Measurements from ENCODE around the gene SPRYD3.

SPRYD3 gene

GRCh38 chr12:53064613-53065436, 14.4 kb downstream of the SPRYD3 start:
- DNase-seq (ENCODE audit: low read depth): no peak
- no peak for TF ChIP-seq CTCF (IDR thresholded peaks at IDR 0.05; ENCODE audit: control insufficient read depth, extremely low read depth, insufficient read depth)
- no peak overlapping the region for H3K4me3 ChIP-seq (ENCODE audit: low read depth, low read length)

- DNase-seq (ENCODE audit: low read depth): no peak
- TF ChIP-seq CTCF (IDR thresholded peaks at IDR 0.05; ENCODE audit: control insufficient read depth, extremely low read depth, insufficient read depth): no peak
- no peak overlapping the region for H3K4me3 ChIP-seq (ENCODE audit: low read depth, low read length)
These were observed 15.2 kb downstream of the SPRYD3 start for GRCh38 chr12:53063708-53064612.

GRCh38 chr12:53062977-53063707, 16.0 kb downstream of the SPRYD3 start:
- no peak overlapping the region for H3K4me3 ChIP-seq (ENCODE audit: low read depth, low read length)
- no peak for DNase-seq (ENCODE audit: low read depth)
- no peak for TF ChIP-seq CTCF (IDR thresholded peaks at IDR 0.05; ENCODE audit: control insufficient read depth, extremely low read depth, insufficient read depth)

GRCh38 chr12:53062011-53062961, 16.9 kb downstream of the SPRYD3 start:
- no peak for DNase-seq (ENCODE audit: low read depth)
- no peak overlapping the region for H3K4me3 ChIP-seq (ENCODE audit: low read depth, low read length)
- no peak for TF ChIP-seq CTCF (IDR thresholded peaks at IDR 0.05; ENCODE audit: control insufficient read depth, extremely low read depth, insufficient read depth)

- H3K4me3 ChIP-seq (ENCODE audit: low read depth, low read length): no peak overlapping the region
- peak; percentile 49 for TF ChIP-seq CTCF (IDR thresholded peaks at IDR 0.05; ENCODE audit: control insufficient read depth, extremely low read depth, insufficient read depth)
- DNase-seq (ENCODE audit: low read depth): peak; percentile 91
These were observed 17.7 kb downstream of the SPRYD3 start for GRCh38 chr12:53061404-53062010.
